PC-9 (cell line): ENCODE measurements around the gene CUX1. TPM values are rescaled to one million over a fixed set of nuclear protein-coding genes. Genes with fewer than 3 reads are reported as not detected.

ENCODE experiments used
- BruUV-seq: library from RNA; stranded (reverse); fragments of 400-500 nt; replicated peaks from 2 replicates; lab custom pipeline; 2021; lab: Mats Ljungman, UMichigan
- CTCF ChIA-PET: fragments of 300-600 bp; sonication (Branson Sonifier 250); formaldehyde crosslinking; loops from one replicate; lab custom pipeline; 2022; ENCODE audit warnings: antibody characterized with exemption; lab: Charles Lee
- POLR2A ChIA-PET: fragments of 300-600 bp; sonication (Branson Sonifier 250); formaldehyde crosslinking; loops from one replicate; lab custom pipeline; 2022; ENCODE audit warnings: antibody characterized with exemption; ENCODE audit not compliant: unreplicated experiment; lab: Charles Lee
- DNase-seq, 2 experiments: peaks; one replicate each; pipeline versions ENCODE4 v3.0.0 to v3.0.0-alpha.2; 2015 to 2022; ENCODE audit warnings: mixed read lengths in 1 of 2
- H2AFZ ChIP-seq: fragments of 200-600 bp; sonication (generic); 2 replicates; pipeline ENCODE4 v1.8.1; 2017; ENCODE audit warnings: antibody characterized with exemption
- H3F3A ChIP-seq: fragments of 200-600 bp; sonication (generic); 2 replicates; pipeline ENCODE4 v1.8.1; 2017; ENCODE audit warnings: antibody characterized with exemption, mild to moderate bottlenecking, low read depth; ENCODE audit not compliant: insufficient read depth
- H3K27ac ChIP-seq: fragments of 200-600 bp; sonication (generic); 2 replicates; pipeline ENCODE4 v1.6.1; 2016; ENCODE audit warnings: mixed run types
- H3K27me3 ChIP-seq: fragments of 200-600 bp; sonication (generic); 2 replicates; pipeline ENCODE4 v1.6.1; 2016; ENCODE audit warnings: low read depth, mixed run types; ENCODE audit not compliant: insufficient read depth
- H3K36me3 ChIP-seq: fragments of 200-600 bp; sonication (generic); 2 replicates; pipeline ENCODE4 v1.6.1; 2016; ENCODE audit warnings: low read depth, mixed run types
- H3K4me1 ChIP-seq: fragments of 200-600 bp; sonication (generic); replicated peaks from 2 replicates; pipeline ENCODE4 v1.6.1; 2016; ENCODE audit warnings: mixed run types; ENCODE audit not compliant: insufficient read depth
- H3K4me2 ChIP-seq: fragments of 200-600 bp; sonication (generic); 2 replicates; pipeline ENCODE4 v1.6.1; 2017; ENCODE audit warnings: mixed run types
- H3K4me3 ChIP-seq: fragments of 200-600 bp; sonication (generic); 2 replicates; pipeline ENCODE4 v1.6.1; 2016; ENCODE audit warnings: mixed run types
- H3K79me2 ChIP-seq: fragments of 200-600 bp; sonication (generic); 2 replicates; pipeline ENCODE4 v1.6.1; 2017; ENCODE audit warnings: low read depth, mixed run types
- H3K9me2 ChIP-seq: fragments of 200-600 bp; sonication (generic); 2 replicates; pipeline ENCODE4 v1.8.1; 2017; ENCODE audit warnings: mild to moderate bottlenecking; ENCODE audit not compliant: insufficient read depth
- H3K9me3 ChIP-seq: fragments of 200-600 bp; sonication (generic); 2 replicates; pipeline ENCODE4 v1.8.1; 2016; ENCODE audit warnings: low read depth; ENCODE audit not compliant: insufficient read depth
- H4K20me1 ChIP-seq: fragments of 200-600 bp; sonication (generic); 2 replicates; pipeline ENCODE4 v1.8.1; 2017; ENCODE audit not compliant: insufficient read depth
- EZH2 ChIP-seq: fragments of 200-600 bp; sonication (generic); IDR thresholded peaks from 2 replicates; pipeline ENCODE4 v1.8.0; 2017; ENCODE audit warnings: antibody characterized with exemption, low read depth
- intact Hi-C: fragments of 100-400 bp; cut with micrococcal nuclease; formaldehyde crosslinking; loops from one replicate; pipeline ENCODE4 v1.10.0; 2022; ENCODE audit not compliant: unreplicated experiment
- total RNA-seq: library from RNA; stranded (reverse); gene quantifications from 2 replicates; pipeline ENCODE4 v1.2.3, GENCODE V29; 2021
- TF ChIP-seq, protein P1 (sequence below): fragments of 200-600 bp; sonication (generic); conservative IDR thresholded peaks from 2 replicates; pipeline ENCODE4 v1.6.1; 2017; ENCODE audit warnings: mixed run types, antibody characterized with exemption, mild to moderate bottlenecking, moderate library complexity

CUX1 gene
- total RNA-seq, 1 experiment from 2014 or later = 83.3 TPM

DNA sequence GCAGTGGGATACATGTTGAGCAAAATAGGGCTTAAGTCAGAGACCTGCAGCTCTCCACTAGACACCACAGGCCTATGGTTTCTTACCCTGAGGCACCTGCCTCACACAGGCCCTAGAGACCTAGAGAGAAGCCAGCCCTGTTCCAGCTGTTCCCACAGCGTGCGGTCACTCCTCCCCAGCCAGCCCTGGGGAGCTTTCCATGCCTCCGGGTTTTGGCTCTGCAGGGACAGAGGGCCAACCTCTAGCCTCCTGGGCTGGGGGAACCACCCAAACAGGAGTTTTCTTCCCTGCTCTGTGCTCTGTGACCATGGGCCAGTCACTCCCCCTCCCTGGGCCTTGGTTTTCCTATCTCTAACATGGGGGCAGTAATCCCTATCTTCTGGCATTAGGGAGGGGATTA is 502.2 kb downstream of the CUX1 start:
- H3K36me3 ChIP-seq = no peaks in the 10 kb centered on the region
- no peaks in the 10 kb centered on the region for H4K20me1 ChIP-seq
- no peaks in the 10 kb centered on the region for H3K4me1 ChIP-seq
- no peak overlapping the region for H3K4me3 ChIP-seq
- H3K9me2 ChIP-seq = no peaks in the 10 kb centered on the region
- BruUV-seq = no TSS peak
- H2AFZ ChIP-seq = no peak overlapping the region
- ChIA-PET CTCF (no interaction called here), POLR2A (no interaction called here)
- intact Hi-C loops = no loop called here
- no peaks in the 10 kb centered on the region for H3K27me3 ChIP-seq
- no peak for DNase-seq
- no peaks in the 10 kb centered on the region for H3K9me3 ChIP-seq
- no peak overlapping the region for H3K27ac ChIP-seq
- H3K4me2 ChIP-seq = no peak overlapping the region
- H3F3A ChIP-seq = peaks cover 10% of the 10 kb centered on the region; the same call in 1 of the 2 replicates
- no peaks in the 10 kb centered on the region for H3K79me2 ChIP-seq
- TF ChIP-seq, protein P1, sequence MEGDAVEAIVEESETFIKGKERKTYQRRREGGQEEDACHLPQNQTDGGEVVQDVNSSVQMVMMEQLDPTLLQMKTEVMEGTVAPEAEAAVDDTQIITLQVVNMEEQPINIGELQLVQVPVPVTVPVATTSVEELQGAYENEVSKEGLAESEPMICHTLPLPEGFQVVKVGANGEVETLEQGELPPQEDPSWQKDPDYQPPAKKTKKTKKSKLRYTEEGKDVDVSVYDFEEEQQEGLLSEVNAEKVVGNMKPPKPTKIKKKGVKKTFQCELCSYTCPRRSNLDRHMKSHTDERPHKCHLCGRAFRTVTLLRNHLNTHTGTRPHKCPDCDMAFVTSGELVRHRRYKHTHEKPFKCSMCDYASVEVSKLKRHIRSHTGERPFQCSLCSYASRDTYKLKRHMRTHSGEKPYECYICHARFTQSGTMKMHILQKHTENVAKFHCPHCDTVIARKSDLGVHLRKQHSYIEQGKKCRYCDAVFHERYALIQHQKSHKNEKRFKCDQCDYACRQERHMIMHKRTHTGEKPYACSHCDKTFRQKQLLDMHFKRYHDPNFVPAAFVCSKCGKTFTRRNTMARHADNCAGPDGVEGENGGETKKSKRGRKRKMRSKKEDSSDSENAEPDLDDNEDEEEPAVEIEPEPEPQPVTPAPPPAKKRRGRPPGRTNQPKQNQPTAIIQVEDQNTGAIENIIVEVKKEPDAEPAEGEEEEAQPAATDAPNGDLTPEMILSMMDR = no peak
- no peak for TF ChIP-seq EZH2

DNA sequence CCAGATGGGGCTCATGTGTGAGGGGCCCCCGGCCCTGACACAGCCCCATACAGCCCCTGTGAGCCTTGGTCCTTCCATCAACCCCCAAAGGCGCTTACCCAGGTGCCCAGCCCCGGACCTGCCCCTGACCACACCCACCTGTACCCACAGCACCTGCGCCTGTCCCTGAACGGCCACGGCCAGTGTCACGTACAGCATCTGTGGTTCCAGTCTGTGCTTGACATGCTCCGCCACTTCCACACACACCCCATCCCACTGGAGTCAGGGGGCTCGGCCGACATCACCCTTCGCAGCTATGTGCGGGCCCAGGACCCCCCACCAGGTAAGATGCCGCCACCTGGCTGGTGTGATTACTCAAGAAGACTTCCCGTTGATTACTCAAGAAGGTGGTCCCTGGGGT is 502.8 kb downstream of the CUX1 start:
- Histone ChIP-seq H3F3A (peaks cover 10% of the 10 kb centered on the region; the same call in 1 of the 2 replicates), H3K36me3 (no peaks in the 10 kb centered on the region), H4K20me1 (no peaks in the 10 kb centered on the region), H3K9me3 (no peaks in the 10 kb centered on the region), H3K79me2 (no peaks in the 10 kb centered on the region), H3K9me2 (no peaks in the 10 kb centered on the region), H2AFZ (no peak overlapping the region), H3K4me2 (no peak overlapping the region), H3K4me3 (no peak overlapping the region), H3K27ac (no peak overlapping the region), H3K27me3 (no peaks in the 10 kb centered on the region), H3K4me1 (no peaks in the 10 kb centered on the region)
- no TSS peak for BruUV-seq
- TF ChIP-seq, protein P1 = no peak
- no peak for TF ChIP-seq EZH2
- no peak for DNase-seq
- CTCF ChIA-PET = no interaction called here
- POLR2A ChIA-PET = no interaction called here
- intact Hi-C loops = no loop called here

DNA sequence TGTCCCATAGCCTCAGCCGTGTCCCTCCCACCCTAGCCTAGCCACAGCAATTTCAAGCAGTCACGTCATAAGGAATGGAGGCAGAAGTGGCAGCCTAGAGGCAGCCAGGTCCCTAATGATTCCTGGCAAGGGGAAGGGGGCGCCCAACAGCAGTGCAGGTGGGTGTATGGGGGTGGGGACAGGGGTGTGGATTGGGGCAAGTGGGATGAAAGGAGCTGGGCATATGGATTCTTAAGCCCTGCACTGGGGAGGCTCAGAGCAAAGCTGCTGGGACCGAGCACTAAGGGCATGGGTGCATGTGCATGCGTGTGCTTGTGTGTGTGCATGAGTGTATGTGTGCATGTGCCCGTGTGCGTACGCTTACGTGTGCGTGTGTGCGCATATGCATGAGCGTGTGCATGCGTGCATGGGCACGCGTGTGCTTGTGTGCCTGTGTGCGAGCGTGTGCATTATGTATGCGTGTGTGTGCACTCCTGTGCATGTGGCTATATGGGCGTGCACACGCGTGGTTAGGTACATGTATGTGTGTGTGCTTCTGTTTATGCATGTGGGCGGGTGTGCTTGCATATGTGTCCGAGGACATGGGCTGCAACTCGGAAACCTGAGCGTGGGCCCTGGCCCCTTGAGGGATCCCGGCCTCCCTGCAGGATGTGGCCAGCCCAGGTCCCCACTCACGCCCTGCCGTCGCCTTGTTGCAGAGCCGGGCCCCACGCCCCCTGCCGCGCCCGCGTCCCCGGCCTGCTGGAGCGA is 503.4 kb downstream of the CUX1 start:
- no peak for DNase-seq
- H3F3A ChIP-seq = peaks cover 10% of the 10 kb centered on the region; the same call in 1 of the 2 replicates
- H3K79me2 ChIP-seq = no peaks in the 10 kb centered on the region
- CTCF ChIA-PET = no interaction called here
- H3K27me3 ChIP-seq = no peaks in the 10 kb centered on the region
- intact Hi-C loops = no loop called here
- TF ChIP-seq EZH2 = no peak
- TF ChIP-seq, protein P1 = no peak
- H3K9me2 ChIP-seq = no peaks in the 10 kb centered on the region
- no peaks in the 10 kb centered on the region for H4K20me1 ChIP-seq
- POLR2A ChIA-PET = no interaction called here
- no peak overlapping the region for H3K27ac ChIP-seq
- H3K4me2 ChIP-seq = no peak overlapping the region
- no peaks in the 10 kb centered on the region for H3K9me3 ChIP-seq
- H3K4me3 ChIP-seq = no peak overlapping the region
- no peaks in the 10 kb centered on the region for H3K4me1 ChIP-seq
- H3K36me3 ChIP-seq = no peaks in the 10 kb centered on the region
- no TSS peak for BruUV-seq
- H2AFZ ChIP-seq = no peak overlapping the region
